Adrenal gland (tissue), 12 donors: Measurements from ENCODE around the gene PAM16. TPM values are rescaled to one million over a fixed set of nuclear protein-coding genes. Genes with fewer than 3 reads are reported as not detected.
A peak's percentile ranks its signal among the peaks of the same experiment; 100 is the strongest.

ENCODE experiments used
- DNase-seq, 7 donors: peaks; one replicate each; pipeline ENCODE4 v3.0.0-alpha.2; 2019 to 2020
- H3K27ac ChIP-seq, 5 donors: fragments of 200-600 bp; sonication (generic) in 4 of 5; 1 replicate in 3 of 5; 2 replicates in 2 of 5; pipeline versions ENCODE4 v1.5.1 to v1.8.0; 2016 to 2020; ENCODE audit warnings: mild to moderate bottlenecking in 1 of 5
- H3K27me3 ChIP-seq: fragments of 200-600 bp; 2 replicates; pipeline ENCODE4 v1.8.0; 2021
- H3K36me3 ChIP-seq, 2 donors: fragments of 200-600 bp; replicated peaks in 1 of 2; 1 replicate in 1 of 2; 2 replicates in 1 of 2; pipeline versions ENCODE4 v1.5.1 to v1.8.0; 2018 to 2022
- H3K4me1 ChIP-seq, 2 donors: fragments of 200-600 bp; replicated peaks in 1 of 2; 1 replicate in 1 of 2; 2 replicates in 1 of 2; pipeline versions ENCODE4 v1.5.1 to v1.8.0; 2018 to 2021
- H3K4me3 ChIP-seq, 4 donors: fragments of 200-600 bp; sonication (generic) in 3 of 4; one replicate each; pipeline ENCODE4 v1.5.1; 2016 to 2018
- H3K9me3 ChIP-seq, 3 donors: fragments of 200-600 bp; sonication (generic) in 1 of 3; replicated peaks in 1 of 3; 1 replicate in 2 of 3; 2 replicates in 1 of 3; pipeline versions ENCODE4 v1.5.1 to v1.8.0; 2016 to 2021
- POLR2A ChIP-seq, 2 donors: fragments of 450-650 bp; IDR thresholded peaks; one replicate each; pipeline ENCODE4 v1.6.1; 2017; ENCODE audit warnings: antibody characterized with exemption in 2 of 2, mild to moderate bottlenecking in 2 of 2, moderate library complexity in 1 of 2
- WGBS, 4 donors: extraction: QIAGEN DNeasy Blood & Tissue Kit in 2 of 4; methylation state at CpG; one replicate each; pipeline versions ENCODE4 v1.1.5 to v1.1.7; 2013 to 2017; 5-methylcytosine and 5-hydroxymethylcytosine counted together
- intact Hi-C, 2 donors: fragments of 100-400 bp; cut with DNase I; formaldehyde crosslinking; loops; one replicate each; pipeline versions ENCODE4 v1.14.1 to v1.15.0; 2022 to 2023
- polyA plus RNA-seq, 3 donors: library from polyadenylated mRNA; stranded (reverse); fragments of 200-250 nt in 2 of 3; fragments of 350-450 nt in 1 of 3; fragmentation: Illumina TruSeq in 1 of 3; extraction: RNeasy Lipid Tissue Mini Kit (QIAGEN cat#74804) in 1 of 3; gene quantifications; one replicate each; pipeline ENCODE4 v1.2.3, GENCODE V29; 2013 to 2014
- total RNA-seq, 9 donors: library from RNA; depleted of rRNA in 4 of 9; stranded (reverse); fragments of >200 nt in 4 of 9; fragments of 120-200 nt in 1 of 9; fragmentation: NEBNext Ultra II Directional in 1 of 9; extraction: Animal tissue kit (Norgen Biotek cat#: 25700) in 1 of 9; gene quantifications; one replicate each; pipeline versions ENCODE4 v1.1.0 to v1.2.4, GENCODE V29; 2013 to 2023
- TF ChIP-seq, protein P1 (sequence below), 6 experiments: fragments of 450-650 bp in 4 of 6; fragments of 200-600 bp in 2 of 6; sonication (generic) in 1 of 6; IDR thresholded peaks; 1 replicate in 5 of 6; 2 replicates in 1 of 6; pipeline versions ENCODE4 v1.5.1 to v1.8.0; 2016 to 2021; ENCODE audit warnings: antibody characterized with exemption in 6 of 6, mild to moderate bottlenecking in 2 of 6, moderate library complexity in 1 of 6
- donor health status: healthy with polysubstance abuse.
- donor health status: Bipolar disorder and iron deficiency.
- donor health status: DM: yes; HTN: yes; CAD: no.
- donor health status: DM: no; HTN: no; CAD: no.
- donor health status: DM: no; HTN: no; CAD: no.
- donor health status: DM: yes; HTN: yes; CAD: no.

The PAM16 gene
- total and polyA plus RNA-seq, 12 donors, result 25.0 to 310 (median 55.3) TPM

DNA sequence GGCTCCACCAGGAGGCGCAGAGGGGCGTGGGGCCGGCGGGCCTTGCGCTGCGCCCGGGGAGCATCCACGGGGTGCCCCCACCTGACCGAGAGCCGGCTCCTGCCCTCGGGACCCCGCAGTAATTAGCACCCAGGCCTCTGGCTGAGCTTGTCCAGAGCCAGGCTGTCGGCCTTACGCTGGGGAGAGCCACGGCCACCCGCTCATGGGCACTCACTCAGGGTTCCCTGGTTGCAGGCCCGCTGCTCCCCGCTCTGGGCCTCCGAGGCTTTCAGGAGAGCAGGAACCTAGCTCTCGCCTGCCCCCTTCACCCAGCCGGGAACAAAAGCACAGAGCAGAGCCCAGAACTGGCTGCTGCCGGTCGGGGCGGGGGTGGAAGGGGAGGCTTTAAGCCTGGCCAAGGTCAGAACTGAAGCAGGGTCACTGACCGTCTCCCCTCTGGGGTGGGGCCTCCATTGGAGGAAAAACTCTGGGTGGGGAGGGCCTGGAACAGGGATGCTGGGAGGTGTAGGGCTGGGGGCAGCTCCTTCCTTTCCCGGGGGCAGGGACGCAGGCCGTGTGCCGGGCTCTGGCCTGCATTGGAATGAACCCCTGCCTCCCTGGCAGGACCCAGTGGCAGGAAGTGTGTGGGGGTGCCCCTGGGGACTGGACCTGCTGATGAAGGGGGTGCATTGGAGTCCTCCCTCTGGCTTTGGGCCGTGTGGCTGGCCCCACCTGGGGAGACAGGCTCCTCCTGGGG, 22.9 kb downstream of the PAM16 start:
- Histone ChIP-seq H3K36me3 (peaks cover 0 to 10% of the 10 kb centered on the region in 2 donors), H3K27ac (peak overlapping the region in 4 of 5 donors; percentile 43 to 93 (median 84)), H3K4me1 (peaks cover 45 to 61% of the 10 kb centered on the region in 2 donors), H3K9me3 (no peaks in the 10 kb centered on the region), H3K27me3 (no peaks in the 10 kb centered on the region), H3K4me3 (peak overlapping the region in 2 of 4 donors; percentile 27 to 63)
- WGBS, 4 donors, result 2 to 3% (median 2%) methylated on average over 12 to 30 of the region's 30 CpGs; no CpG with 5 or more reads in 1 of the 4 donors
- TF ChIP-seq, protein P1, sequence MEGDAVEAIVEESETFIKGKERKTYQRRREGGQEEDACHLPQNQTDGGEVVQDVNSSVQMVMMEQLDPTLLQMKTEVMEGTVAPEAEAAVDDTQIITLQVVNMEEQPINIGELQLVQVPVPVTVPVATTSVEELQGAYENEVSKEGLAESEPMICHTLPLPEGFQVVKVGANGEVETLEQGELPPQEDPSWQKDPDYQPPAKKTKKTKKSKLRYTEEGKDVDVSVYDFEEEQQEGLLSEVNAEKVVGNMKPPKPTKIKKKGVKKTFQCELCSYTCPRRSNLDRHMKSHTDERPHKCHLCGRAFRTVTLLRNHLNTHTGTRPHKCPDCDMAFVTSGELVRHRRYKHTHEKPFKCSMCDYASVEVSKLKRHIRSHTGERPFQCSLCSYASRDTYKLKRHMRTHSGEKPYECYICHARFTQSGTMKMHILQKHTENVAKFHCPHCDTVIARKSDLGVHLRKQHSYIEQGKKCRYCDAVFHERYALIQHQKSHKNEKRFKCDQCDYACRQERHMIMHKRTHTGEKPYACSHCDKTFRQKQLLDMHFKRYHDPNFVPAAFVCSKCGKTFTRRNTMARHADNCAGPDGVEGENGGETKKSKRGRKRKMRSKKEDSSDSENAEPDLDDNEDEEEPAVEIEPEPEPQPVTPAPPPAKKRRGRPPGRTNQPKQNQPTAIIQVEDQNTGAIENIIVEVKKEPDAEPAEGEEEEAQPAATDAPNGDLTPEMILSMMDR (IDR thresholded peaks at IDR 0.05), result peak; percentile 46 to 76 (median 64)
- TF ChIP-seq POLR2A (IDR thresholded peaks at IDR 0.05), result peak in 1 of 2 donors; percentile 52
- intact Hi-C loops, result loop anchor here in 1 of 2 donors (5.0 kb wide), 1 partner anchor 51 kb away; no protein-coding TSS in a partner anchor
- peak; percentile 86 to 94 (median 93) for DNase-seq

DNA sequence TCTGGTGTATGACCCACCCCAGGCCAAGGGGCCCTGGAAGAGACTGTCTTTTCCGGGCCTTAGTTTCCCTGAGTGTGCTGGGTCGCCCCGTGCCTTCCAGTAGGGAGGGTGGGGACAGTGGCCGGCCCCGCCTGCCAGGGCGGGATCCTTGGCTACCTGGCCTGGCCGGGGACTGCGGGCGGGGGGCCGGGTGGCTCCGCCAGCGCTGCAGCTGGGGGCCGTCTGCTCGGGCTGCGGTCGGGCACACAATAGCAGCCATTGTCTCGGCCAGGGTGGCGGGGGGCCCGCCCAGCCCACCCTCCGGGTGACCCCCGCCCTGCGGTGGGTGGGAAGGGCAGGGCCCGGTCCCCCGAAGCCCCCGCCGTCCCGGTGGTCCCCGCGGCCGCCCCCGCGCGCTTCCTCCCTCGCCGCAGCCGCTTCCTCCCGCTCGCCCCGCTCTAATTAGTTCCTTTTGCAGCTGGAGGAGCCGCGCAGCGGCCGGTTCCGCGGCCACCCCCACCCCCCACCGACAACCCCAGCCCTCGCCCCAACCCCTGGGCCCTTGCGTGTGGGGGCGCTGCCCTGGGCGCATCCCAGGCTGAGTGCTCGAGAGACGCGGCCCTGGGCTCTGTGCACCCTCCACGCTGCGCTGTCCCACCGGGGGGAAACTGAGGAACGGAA, 23.6 kb downstream of the PAM16 start:
- 3 to 20% (median 12%) methylated on average over 3 to 55 of the region's 57 CpGs for WGBS, 4 donors
- H3K9me3 ChIP-seq, result no peaks in the 10 kb centered on the region
- H3K27ac ChIP-seq, result peak overlapping the region in 4 of 5 donors; percentile 43 to 93 (median 84)
- DNase-seq, result no peak
- peaks cover 0 to 4% of the 10 kb centered on the region in 2 donors for H3K36me3 ChIP-seq
- H3K4me1 ChIP-seq, result peaks cover 52 to 68% of the 10 kb centered on the region in 2 donors
- intact Hi-C loops, result loop anchor here in 1 of 2 donors (5.0 kb wide), 1 partner anchor 50 kb away; no protein-coding TSS in a partner anchor
- no peak for TF ChIP-seq POLR2A (IDR thresholded peaks at IDR 0.05)
- TF ChIP-seq, protein P1 (IDR thresholded peaks at IDR 0.05), result no peak
- no peaks in the 10 kb centered on the region for H3K27me3 ChIP-seq
- peak overlapping the region in 2 of 4 donors; percentile 27 to 63 for H3K4me3 ChIP-seq

DNA sequence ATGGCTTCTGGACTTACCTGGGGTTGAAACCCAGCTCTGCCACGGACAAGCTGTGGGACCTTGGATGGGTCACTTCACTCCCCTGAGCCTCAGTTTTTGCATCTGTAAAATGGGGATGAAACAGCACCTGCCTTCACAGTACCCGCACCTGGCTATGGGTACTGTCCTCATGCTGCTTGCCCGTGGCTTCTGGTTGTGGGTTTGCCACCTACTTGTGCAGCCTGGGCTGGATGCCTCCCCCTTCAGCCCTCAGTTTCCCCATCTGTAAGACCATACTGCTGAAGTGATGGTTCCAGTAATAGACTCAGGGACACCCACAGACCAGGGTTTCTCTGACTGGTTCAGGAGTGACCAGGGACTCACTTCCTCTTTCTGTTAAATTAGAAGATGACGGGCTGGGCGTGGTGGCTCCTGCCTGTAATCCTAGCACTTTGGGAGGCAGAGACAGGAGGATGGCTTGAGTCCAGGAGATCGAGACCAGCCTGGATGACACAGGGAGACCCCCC, 25.8 kb downstream of the PAM16 start:
- H3K4me3 ChIP-seq, result no peak overlapping the region
- peaks cover 69 to 88% of the 10 kb centered on the region in 2 donors for H3K4me1 ChIP-seq
- TF ChIP-seq, protein P1 (IDR thresholded peaks at IDR 0.05), result no peak
- no peak for TF ChIP-seq POLR2A (IDR thresholded peaks at IDR 0.05)
- DNase-seq, result no peak
- peak overlapping the region in 4 of 5 donors; percentile 70 to 97 (median 90) for H3K27ac ChIP-seq
- H3K36me3 ChIP-seq, result no peaks in the 10 kb centered on the region
- 77 to 92% (median 83%) methylated on average over 3 to 6 of the region's 6 CpGs for WGBS, 4 donors
- H3K9me3 ChIP-seq, result no peaks in the 10 kb centered on the region
- H3K27me3 ChIP-seq, result no peaks in the 10 kb centered on the region
- intact Hi-C loops, result loop anchor here in 1 of 2 donors (5.0 kb wide), 1 partner anchor 48 kb away; no protein-coding TSS in a partner anchor
